ENCODE results near the gene PTPRE. TPM values are rescaled to one million over a fixed set of nuclear protein-coding genes. Genes with fewer than 3 reads are reported as not detected.

The PTPRE gene
- total RNA-seq, 1 experiment from 2014 or later, result 12.3 TPM

GRCh38 chr10:127918572-127918971 is 11.7 kb downstream of the PTPRE start (continued):
- TF ChIP-seq, protein P1, sequence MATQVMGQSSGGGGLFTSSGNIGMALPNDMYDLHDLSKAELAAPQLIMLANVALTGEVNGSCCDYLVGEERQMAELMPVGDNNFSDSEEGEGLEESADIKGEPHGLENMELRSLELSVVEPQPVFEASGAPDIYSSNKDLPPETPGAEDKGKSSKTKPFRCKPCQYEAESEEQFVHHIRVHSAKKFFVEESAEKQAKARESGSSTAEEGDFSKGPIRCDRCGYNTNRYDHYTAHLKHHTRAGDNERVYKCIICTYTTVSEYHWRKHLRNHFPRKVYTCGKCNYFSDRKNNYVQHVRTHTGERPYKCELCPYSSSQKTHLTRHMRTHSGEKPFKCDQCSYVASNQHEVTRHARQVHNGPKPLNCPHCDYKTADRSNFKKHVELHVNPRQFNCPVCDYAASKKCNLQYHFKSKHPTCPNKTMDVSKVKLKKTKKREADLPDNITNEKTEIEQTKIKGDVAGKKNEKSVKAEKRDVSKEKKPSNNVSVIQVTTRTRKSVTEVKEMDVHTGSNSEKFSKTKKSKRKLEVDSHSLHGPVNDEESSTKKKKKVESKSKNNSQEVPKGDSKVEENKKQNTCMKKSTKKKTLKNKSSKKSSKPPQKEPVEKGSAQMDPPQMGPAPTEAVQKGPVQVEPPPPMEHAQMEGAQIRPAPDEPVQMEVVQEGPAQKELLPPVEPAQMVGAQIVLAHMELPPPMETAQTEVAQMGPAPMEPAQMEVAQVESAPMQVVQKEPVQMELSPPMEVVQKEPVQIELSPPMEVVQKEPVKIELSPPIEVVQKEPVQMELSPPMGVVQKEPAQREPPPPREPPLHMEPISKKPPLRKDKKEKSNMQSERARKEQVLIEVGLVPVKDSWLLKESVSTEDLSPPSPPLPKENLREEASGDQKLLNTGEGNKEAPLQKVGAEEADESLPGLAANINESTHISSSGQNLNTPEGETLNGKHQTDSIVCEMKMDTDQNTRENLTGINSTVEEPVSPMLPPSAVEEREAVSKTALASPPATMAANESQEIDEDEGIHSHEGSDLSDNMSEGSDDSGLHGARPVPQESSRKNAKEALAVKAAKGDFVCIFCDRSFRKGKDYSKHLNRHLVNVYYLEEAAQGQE (IDR thresholded peaks at IDR 0.05; ENCODE audit: low read depth), result no peak
- TF ChIP-seq YY1 (IDR thresholded peaks at IDR 0.05; ENCODE audit: extremely low read depth, insufficient replicate concordance, low read depth, low read length) (no peak), RAD21 (IDR thresholded peaks at IDR 0.05; ENCODE audit: low read depth) (no peak), EGR1 (IDR thresholded peaks at IDR 0.05; ENCODE audit: low read depth) (no peak), CTCF (IDR thresholded peaks at IDR 0.05 in 2 of 3, conservative IDR thresholded peaks at IDR 0.05 in 1 of 3; ENCODE audit: borderline replicate concordance in 1 of 3, insufficient read depth in 1 of 3, low read depth in 2 of 3, low read length in 2 of 3) (no peak), EZH2 (IDR thresholded peaks at IDR 0.05) (no peak), SP1 (IDR thresholded peaks at IDR 0.05; ENCODE audit: low read depth) (no peak), ELF1 (IDR thresholded peaks at IDR 0.05; ENCODE audit: borderline replicate concordance, low read depth) (no peak)

Data from HCT116 (cell line).